DOHH2 (cell line): ENCODE data around the gene NOS3.
A peak's percentile ranks its signal among the peaks of the same experiment; 100 is the strongest.

Experiments
- H3F3A ChIP-seq: fragments of 200-600 bp; sonication (generic), shearing (Covaris generic); 2 replicates; pipeline ENCODE4 v1.6.0; 2016; ENCODE audit warnings: antibody characterized with exemption, mild to moderate bottlenecking; ENCODE audit not compliant: control insufficient read depth, insufficient read depth
- H3K27ac ChIP-seq: fragments of 200-600 bp; sonication (generic); 2 replicates; pipeline ENCODE4 v1.5.1; 2014; ENCODE audit warnings: low read depth, mild to moderate bottlenecking, low read length, moderate library complexity
- H3K27me3 ChIP-seq: fragments of 200-600 bp; sonication (generic); 2 replicates; pipeline ENCODE4 v1.6.1; 2014; ENCODE audit warnings: mild to moderate bottlenecking, low read length, mixed read lengths; ENCODE audit not compliant: control insufficient read depth
- H3K36me3 ChIP-seq: fragments of 200-600 bp; sonication (generic); 2 replicates; pipeline ENCODE4 v1.6.1; 2014; ENCODE audit warnings: mild to moderate bottlenecking, low read length, moderate library complexity, mixed read lengths; ENCODE audit not compliant: control insufficient read depth
- H3K4me1 ChIP-seq: fragments of 200-600 bp; sonication (generic); 2 replicates; pipeline ENCODE4 v1.6.1; 2014; ENCODE audit warnings: mild to moderate bottlenecking, low read length, mixed read lengths; ENCODE audit not compliant: control insufficient read depth
- H3K4me2 ChIP-seq: fragments of 200-600 bp; sonication (generic); 2 replicates; pipeline ENCODE4 v1.6.0; 2014; ENCODE audit warnings: mild to moderate bottlenecking, low read length, moderate library complexity
- H3K4me3 ChIP-seq: fragments of 200-600 bp; sonication (generic); 2 replicates; pipeline ENCODE4 v1.5.1; 2014; ENCODE audit warnings: mild to moderate bottlenecking, low read length, mixed read lengths
- H3K79me2 ChIP-seq: fragments of 200-600 bp; sonication (generic); 2 replicates; pipeline ENCODE4 v1.6.1; 2014; ENCODE audit warnings: mild to moderate bottlenecking, low read length, mixed read lengths; ENCODE audit not compliant: control insufficient read depth
- H3K9me2 ChIP-seq: fragments of 200-600 bp; sonication (generic); replicated peaks from 2 replicates; pipeline ENCODE4 v1.6.1; 2014; ENCODE audit warnings: mild to moderate bottlenecking, low read length, mixed read lengths; ENCODE audit not compliant: control insufficient read depth
- H3K9me3 ChIP-seq: fragments of 200-600 bp; sonication (generic); 2 replicates; pipeline ENCODE4 v1.6.1; 2014; ENCODE audit warnings: antibody characterized with exemption, low read length, mixed read lengths; ENCODE audit not compliant: control insufficient read depth, insufficient read depth
- H4K20me1 ChIP-seq: fragments of 200-600 bp; sonication (generic); 2 replicates; pipeline ENCODE4 v1.6.0; 2014; ENCODE audit warnings: low read depth, mild to moderate bottlenecking, antibody characterized with exemption, low read length, moderate library complexity; ENCODE audit not compliant: control insufficient read depth, insufficient read depth
- EZH2phosphoT487 ChIP-seq: fragments of 200-600 bp; sonication (generic); IDR thresholded peaks from 2 replicates; pipeline ENCODE4 v1.6.1; 2017; ENCODE audit warnings: borderline replicate concordance, mild to moderate bottlenecking, antibody characterized with exemption, low read length, moderate library complexity, mixed read lengths
- TF ChIP-seq, protein P1 (sequence below): fragments of 200-600 bp; sonication (generic); IDR thresholded peaks from one replicate; pipeline ENCODE4 v1.5.1; 2014; ENCODE audit warnings: antibody characterized with exemption, mild to moderate bottlenecking, low read depth, low read length; ENCODE audit not compliant: poor library complexity, severe bottlenecking

NOS3 gene

DNA sequence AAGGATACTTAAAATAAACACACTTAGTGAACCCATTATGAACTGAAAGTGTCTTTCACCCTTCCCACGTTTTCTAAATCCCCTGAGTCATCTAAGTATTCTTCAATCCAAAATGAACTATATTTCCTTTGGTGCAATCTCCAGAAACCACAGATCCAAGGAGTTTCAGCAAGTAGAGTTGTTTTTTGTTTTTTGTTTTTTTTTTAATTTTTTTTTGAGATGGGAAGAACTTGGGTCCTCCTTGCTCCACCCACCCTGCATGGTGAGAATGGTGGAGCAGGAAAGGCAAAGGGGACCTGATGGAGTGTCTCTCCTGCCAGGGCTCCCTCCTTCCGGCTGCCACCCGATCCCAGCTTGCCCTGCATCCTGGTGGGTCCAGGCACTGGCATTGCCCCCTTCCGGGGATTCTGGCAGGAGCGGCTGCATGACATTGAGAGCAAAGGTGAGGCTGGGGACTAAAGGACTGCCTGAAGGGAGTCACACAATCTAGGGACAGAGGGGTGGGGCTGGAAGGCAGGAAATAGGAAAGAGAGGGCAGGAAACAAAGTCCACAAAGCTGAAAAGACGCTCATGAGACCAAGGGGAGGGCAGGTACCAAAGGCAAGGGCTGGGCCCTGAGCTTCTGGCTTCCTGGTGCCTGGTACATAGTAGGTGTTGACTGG is 21.3 kb downstream of the NOS3 start:
- Histone ChIP-seq H3K27me3 (no peaks in the 10 kb centered on the region), H3K9me3 (no peaks in the 10 kb centered on the region), H3K36me3 (no peaks in the 10 kb centered on the region), H3K4me3 (no peak overlapping the region), H3K9me2 (no peaks in the 10 kb centered on the region), H3F3A (peaks cover 6% of the 10 kb centered on the region; the same call in 1 of the 2 replicates), H3K27ac (no peak overlapping the region), H3K79me2 (no peaks in the 10 kb centered on the region), H3K4me1 (peaks cover 46% of the 10 kb centered on the region), H4K20me1 (no peaks in the 10 kb centered on the region), H3K4me2 (no peak overlapping the region)
- TF ChIP-seq, protein P1, sequence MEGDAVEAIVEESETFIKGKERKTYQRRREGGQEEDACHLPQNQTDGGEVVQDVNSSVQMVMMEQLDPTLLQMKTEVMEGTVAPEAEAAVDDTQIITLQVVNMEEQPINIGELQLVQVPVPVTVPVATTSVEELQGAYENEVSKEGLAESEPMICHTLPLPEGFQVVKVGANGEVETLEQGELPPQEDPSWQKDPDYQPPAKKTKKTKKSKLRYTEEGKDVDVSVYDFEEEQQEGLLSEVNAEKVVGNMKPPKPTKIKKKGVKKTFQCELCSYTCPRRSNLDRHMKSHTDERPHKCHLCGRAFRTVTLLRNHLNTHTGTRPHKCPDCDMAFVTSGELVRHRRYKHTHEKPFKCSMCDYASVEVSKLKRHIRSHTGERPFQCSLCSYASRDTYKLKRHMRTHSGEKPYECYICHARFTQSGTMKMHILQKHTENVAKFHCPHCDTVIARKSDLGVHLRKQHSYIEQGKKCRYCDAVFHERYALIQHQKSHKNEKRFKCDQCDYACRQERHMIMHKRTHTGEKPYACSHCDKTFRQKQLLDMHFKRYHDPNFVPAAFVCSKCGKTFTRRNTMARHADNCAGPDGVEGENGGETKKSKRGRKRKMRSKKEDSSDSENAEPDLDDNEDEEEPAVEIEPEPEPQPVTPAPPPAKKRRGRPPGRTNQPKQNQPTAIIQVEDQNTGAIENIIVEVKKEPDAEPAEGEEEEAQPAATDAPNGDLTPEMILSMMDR, result no peak
- TF ChIP-seq EZH2phosphoT487, result no peak

DNA sequence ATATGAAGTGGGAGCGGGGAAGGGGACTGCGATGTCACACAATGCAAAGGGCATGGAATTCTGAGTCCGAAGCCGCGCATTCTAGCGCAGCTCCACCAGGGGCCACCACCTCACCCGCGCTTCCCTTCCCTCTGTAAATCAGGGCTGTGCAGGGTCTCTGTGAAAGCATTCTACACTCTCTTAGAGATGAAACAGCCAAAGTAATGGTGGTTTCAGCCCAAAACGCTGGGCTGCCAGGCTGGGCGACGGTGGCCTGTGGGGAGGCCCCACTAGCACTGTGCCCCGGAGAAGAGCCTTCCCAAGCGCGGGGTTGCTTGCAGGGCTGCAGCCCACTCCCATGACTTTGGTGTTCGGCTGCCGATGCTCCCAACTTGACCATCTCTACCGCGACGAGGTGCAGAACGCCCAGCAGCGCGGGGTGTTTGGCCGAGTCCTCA is 22.1 kb downstream of the NOS3 start:
- H3K36me3 ChIP-seq, result no peaks in the 10 kb centered on the region
- TF ChIP-seq, protein P1, result peak; percentile 58
- TF ChIP-seq EZH2phosphoT487, result no peak
- no peaks in the 10 kb centered on the region for H3K9me2 ChIP-seq
- H3K4me1 ChIP-seq, result peaks cover 51% of the 10 kb centered on the region
- H3K4me2 ChIP-seq, result peak overlapping the region; percentile 90
- no peaks in the 10 kb centered on the region for H3K27me3 ChIP-seq
- no peak overlapping the region for H3K27ac ChIP-seq
- H3K79me2 ChIP-seq, result no peaks in the 10 kb centered on the region
- H3K4me3 ChIP-seq, result no peak overlapping the region
- no peaks in the 10 kb centered on the region for H3K9me3 ChIP-seq
- H3F3A ChIP-seq, result peaks cover 6% of the 10 kb centered on the region; the same call in 1 of the 2 replicates
- no peaks in the 10 kb centered on the region for H4K20me1 ChIP-seq

DNA sequence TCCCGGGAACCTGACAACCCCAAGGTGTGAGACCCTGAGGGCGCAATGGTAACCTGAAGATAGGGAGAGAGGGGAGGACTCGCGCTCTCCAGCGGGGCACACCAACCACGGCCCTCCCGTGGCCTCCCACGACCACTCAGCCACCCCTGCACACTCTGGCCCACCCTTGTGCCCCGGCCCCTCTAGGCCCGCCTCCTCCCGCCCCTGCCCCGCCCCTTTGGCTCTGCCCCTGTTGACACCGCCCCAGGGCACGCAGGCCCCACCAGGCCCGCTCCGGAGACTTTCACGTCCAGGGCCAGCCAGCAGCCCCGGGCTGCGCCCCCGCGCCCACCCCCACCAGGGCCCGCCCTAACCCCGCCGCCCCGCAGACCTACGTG is 22.5 kb downstream of the NOS3 start:
- peak overlapping the region; percentile 76; the same call in 1 of the 2 replicates for H3K4me3 ChIP-seq
- no peaks in the 10 kb centered on the region for H3K27me3 ChIP-seq
- H4K20me1 ChIP-seq, result no peaks in the 10 kb centered on the region
- peak overlapping the region; percentile 90 for H3K4me2 ChIP-seq
- no peaks in the 10 kb centered on the region for H3K36me3 ChIP-seq
- peaks cover 51% of the 10 kb centered on the region for H3K4me1 ChIP-seq
- TF ChIP-seq EZH2phosphoT487, result no peak
- TF ChIP-seq, protein P1, result no peak
- no peaks in the 10 kb centered on the region for H3K79me2 ChIP-seq
- no peak overlapping the region for H3K27ac ChIP-seq
- peaks cover 6% of the 10 kb centered on the region; the same call in 1 of the 2 replicates for H3F3A ChIP-seq
- no peaks in the 10 kb centered on the region for H3K9me3 ChIP-seq
- H3K9me2 ChIP-seq, result no peaks in the 10 kb centered on the region
